ENCODE measurements around the gene BEND7. TPM values are rescaled to one million over a fixed set of nuclear protein-coding genes. Genes with fewer than 3 reads are reported as not detected.

The BEND7 gene
- total and polyA plus RNA-seq, 7 donors = 6.1 to 27.6 (median 21.6) TPM

GRCh38 chr10:13502380-13502779 lies 26.4 kb downstream of the BEND7 start:
- H3K9me3 ChIP-seq = no peaks in the 10 kb centered on the region
- H3K27ac ChIP-seq = no peak overlapping the region
- intact Hi-C loops (cut with DNase I) = no loop called here
- no peak for TF ChIP-seq CTCF (IDR thresholded peaks at IDR 0.05)
- H3K36me3 ChIP-seq (ENCODE audit: insufficient read depth in 1 of 2, low read depth in 1 of 2) = peaks cover 0 to 35% of the 10 kb centered on the region in 2 donors
- no peaks in the 10 kb centered on the region for H3K4me1 ChIP-seq
- no peak overlapping the region for H3K4me3 ChIP-seq
- no peak for ATAC-seq
- no peak for DNase-seq
- no peaks in the 10 kb centered on the region for H3K27me3 ChIP-seq (ENCODE audit: insufficient read depth in 3 of 3, low read length in 2 of 3)
- WGBS, 3 donors = 47 to 80% (median 60%) methylated on average over 9 of the region's 9 CpGs

GRCh38 chr10:13500201-13500600 lies 28.6 kb downstream of the BEND7 start:
- no peak for TF ChIP-seq CTCF (IDR thresholded peaks at IDR 0.05)
- H3K4me3 ChIP-seq = no peak overlapping the region
- no peaks in the 10 kb centered on the region for H3K4me1 ChIP-seq
- no peaks in the 10 kb centered on the region for H3K9me3 ChIP-seq
- H3K36me3 ChIP-seq (ENCODE audit: insufficient read depth in 1 of 2, low read depth in 1 of 2) = peaks cover 0 to 52% of the 10 kb centered on the region in 2 donors
- no peaks in the 10 kb centered on the region for H3K27me3 ChIP-seq (ENCODE audit: insufficient read depth in 3 of 3, low read length in 2 of 3)
- DNase-seq = no peak
- no peak overlapping the region for H3K27ac ChIP-seq
- no peak for ATAC-seq
- WGBS, 3 donors = 94 to 97% (median 96%) methylated on average over 9 of the region's 9 CpGs
- intact Hi-C loops (cut with DNase I) = no loop called here

GRCh38 chr10:13499150-13499549 lies 29.7 kb downstream of the BEND7 start:
- no peaks in the 10 kb centered on the region for H3K9me3 ChIP-seq
- intact Hi-C loops (cut with DNase I) = no loop called here
- ATAC-seq = no peak
- peaks cover 0 to 61% of the 10 kb centered on the region in 2 donors for H3K36me3 ChIP-seq (ENCODE audit: insufficient read depth in 1 of 2, low read depth in 1 of 2)
- TF ChIP-seq CTCF (IDR thresholded peaks at IDR 0.05) = no peak
- WGBS, 3 donors = 97 to 98% (median 98%) methylated on average over 5 of the region's 5 CpGs
- no peak for DNase-seq
- no peak overlapping the region for H3K27ac ChIP-seq
- H3K4me3 ChIP-seq = no peak overlapping the region
- no peaks in the 10 kb centered on the region for H3K27me3 ChIP-seq (ENCODE audit: insufficient read depth in 3 of 3, low read length in 2 of 3)
- H3K4me1 ChIP-seq = no peaks in the 10 kb centered on the region

- ATAC-seq (no peak), DNase-seq (no peak)
- intact Hi-C loops (cut with DNase I) = no loop called here
- no peak overlapping the region for H3K27ac ChIP-seq
- H3K36me3 ChIP-seq (ENCODE audit: insufficient read depth in 1 of 2, low read depth in 1 of 2) = peaks cover 0 to 77% of the 10 kb centered on the region in 2 donors
- no peak for TF ChIP-seq CTCF (IDR thresholded peaks at IDR 0.05)
- H3K9me3 ChIP-seq = no peaks in the 10 kb centered on the region
- H3K4me3 ChIP-seq = no peak overlapping the region
- no peaks in the 10 kb centered on the region for H3K27me3 ChIP-seq (ENCODE audit: insufficient read depth in 3 of 3, low read length in 2 of 3)
- no peaks in the 10 kb centered on the region for H3K4me1 ChIP-seq
- WGBS, 3 donors = 88 to 96% (median 93%) methylated on average over 8 of the region's 8 CpGs
These were observed 31.9 kb downstream of the BEND7 start for GRCh38 chr10:13496931-13497330.

- 84 to 91% (median 88%) methylated on average over 8 of the region's 8 CpGs for WGBS, 3 donors
- intact Hi-C loops (cut with DNase I) = no loop called here
- Histone ChIP-seq H3K27me3 (ENCODE audit: insufficient read depth in 3 of 3, low read length in 2 of 3) (no peaks in the 10 kb centered on the region), H3K4me1 (no peaks in the 10 kb centered on the region), H3K4me3 (no peak overlapping the region), H3K9me3 (no peaks in the 10 kb centered on the region), H3K36me3 (ENCODE audit: insufficient read depth in 1 of 2, low read depth in 1 of 2) (peaks cover 0 to 79% of the 10 kb centered on the region in 2 donors), H3K27ac (no peak overlapping the region)
- no peak for TF ChIP-seq CTCF (IDR thresholded peaks at IDR 0.05)
- ATAC-seq (no peak), DNase-seq (no peak)
These were observed 32.6 kb downstream of the BEND7 start for GRCh38 chr10:13496164-13496563.

Data from psoas muscle (tissue), 8 donors.